Activated CD4-positive, alpha-beta T cell treated with anti-CD3 and anti-CD28 coated beads, Interleukin-2, amount 50 U/mL, for 16 hours (primary cell): Measurements from ENCODE around the gene SH3PXD2A.

ENCODE experiments used
- DNase-seq: peaks from one replicate; pipeline ENCODE4 v3.0.0-alpha.2; 2020

Gene SH3PXD2A

DNA sequence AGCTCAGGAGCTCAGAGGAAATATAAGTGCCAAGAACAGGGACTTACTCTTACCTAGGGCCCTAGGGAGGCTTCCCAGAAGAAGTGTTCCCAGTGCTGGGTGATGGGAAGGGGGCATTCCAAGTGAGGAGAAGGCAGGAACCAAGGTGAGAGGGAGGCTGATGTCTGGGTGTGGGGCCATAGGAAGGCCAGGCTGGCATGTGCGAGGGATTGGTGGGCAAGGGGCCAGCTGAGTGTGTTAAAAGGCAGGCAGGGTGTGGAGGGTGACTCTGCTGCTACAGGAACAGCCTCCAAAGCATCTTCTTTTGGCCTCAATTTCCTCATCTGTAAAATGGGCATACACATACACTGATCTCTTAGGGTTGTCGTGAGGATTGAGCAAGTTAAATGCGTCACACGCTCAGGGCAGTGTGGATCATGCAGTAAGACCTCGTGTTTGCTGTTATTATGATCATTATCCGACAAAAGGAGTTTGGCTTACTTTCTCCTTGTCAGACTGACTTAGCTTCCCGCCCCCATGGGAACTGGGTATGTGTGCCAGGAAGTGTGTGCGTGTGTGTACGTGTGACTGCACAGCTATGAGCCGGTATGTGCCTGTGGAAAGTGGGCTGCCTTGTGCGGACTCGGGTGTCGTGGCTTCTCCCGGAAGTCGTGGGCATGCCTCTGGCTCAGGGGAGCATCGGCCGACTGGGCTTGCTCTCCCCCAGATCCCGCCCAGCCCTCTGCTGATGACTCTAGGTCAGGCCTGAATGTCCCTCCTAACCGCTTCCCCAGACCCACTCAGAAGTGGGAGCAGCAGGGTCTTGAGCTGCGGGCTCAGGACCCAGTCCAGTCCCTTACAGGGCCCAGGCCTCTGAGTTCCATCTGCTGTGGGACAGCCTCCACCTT, 302.3 kb downstream of the SH3PXD2A start:
- DNase-seq, result no peak

- no peak for DNase-seq
These were observed 303.5 kb downstream of the SH3PXD2A start for GRCh38 chr10:103551619-103552602.

- no peak for DNase-seq
These were observed 305.1 kb downstream of the SH3PXD2A start for GRCh38 chr10:103550229-103550628.

DNA sequence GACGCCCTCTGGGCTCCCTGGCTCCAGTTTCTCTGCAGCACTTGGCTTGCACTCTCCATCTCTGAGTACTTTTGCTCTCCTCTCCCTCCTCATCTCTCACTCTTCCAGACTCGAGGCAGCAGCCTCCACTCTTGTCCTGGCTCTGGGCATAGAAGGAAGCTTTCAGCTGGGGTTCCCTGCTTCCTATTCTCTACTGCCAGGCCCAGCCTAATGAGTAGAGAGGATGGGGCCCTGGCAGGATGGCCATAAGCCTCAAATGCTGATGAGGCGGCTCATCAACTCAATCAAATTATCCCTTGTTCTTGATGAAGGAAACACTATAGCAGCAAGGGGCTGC, 306.1 kb downstream of the SH3PXD2A start:
- DNase-seq, result no peak

GRCh38 chr10:103548581-103549348, 306.6 kb downstream of the SH3PXD2A start:
- DNase-seq, result no peak

DNA sequence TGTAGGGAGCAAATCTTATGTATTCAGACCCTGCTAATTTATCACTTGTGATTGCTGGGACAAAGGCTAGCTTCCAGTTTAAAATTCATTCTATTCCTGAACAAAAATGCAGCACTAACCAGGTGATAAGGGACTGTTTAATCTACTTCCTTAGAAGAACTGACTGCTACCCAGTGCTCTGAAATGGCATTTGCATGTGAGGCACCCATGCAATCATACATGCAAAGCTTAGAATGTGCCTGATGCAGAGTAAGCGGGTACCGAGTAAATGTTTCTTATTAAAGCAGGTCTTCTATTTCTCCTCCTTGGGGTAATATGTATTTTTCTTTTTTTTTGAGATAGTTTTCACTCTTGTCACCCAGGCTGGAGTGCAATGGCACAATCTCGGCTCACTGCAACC, 307.4 kb downstream of the SH3PXD2A start:
- DNase-seq, result no peak

- DNase-seq, result no peak
These were observed 307.9 kb downstream of the SH3PXD2A start for GRCh38 chr10:103547391-103547946.

- DNase-seq, result no peak
These were observed 309.0 kb downstream of the SH3PXD2A start for GRCh38 chr10:103546401-103546800.

GRCh38 chr10:103545771-103546281, 309.6 kb downstream of the SH3PXD2A start:
- DNase-seq, result no peak

DNA sequence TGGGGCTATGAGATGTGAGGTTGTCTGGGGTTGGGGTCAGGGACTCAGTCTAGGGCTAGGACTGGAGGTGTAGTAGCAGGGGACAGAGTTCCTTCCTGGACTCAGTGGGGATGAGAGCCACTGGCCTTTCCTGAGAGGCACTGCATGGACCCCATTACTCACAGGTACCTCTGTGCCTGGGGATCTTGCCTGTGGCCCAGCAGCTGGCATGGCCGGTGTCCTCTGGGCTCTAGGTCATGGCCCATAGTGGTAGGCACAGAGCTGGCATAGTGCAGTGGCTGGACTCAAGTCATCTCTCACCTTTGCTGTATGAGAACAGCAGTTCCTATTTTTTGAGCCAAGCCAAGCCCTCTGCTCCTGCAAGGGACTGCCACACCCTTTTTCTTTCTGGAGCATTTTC, 310.0 kb downstream of the SH3PXD2A start:
- no peak for DNase-seq

DNA sequence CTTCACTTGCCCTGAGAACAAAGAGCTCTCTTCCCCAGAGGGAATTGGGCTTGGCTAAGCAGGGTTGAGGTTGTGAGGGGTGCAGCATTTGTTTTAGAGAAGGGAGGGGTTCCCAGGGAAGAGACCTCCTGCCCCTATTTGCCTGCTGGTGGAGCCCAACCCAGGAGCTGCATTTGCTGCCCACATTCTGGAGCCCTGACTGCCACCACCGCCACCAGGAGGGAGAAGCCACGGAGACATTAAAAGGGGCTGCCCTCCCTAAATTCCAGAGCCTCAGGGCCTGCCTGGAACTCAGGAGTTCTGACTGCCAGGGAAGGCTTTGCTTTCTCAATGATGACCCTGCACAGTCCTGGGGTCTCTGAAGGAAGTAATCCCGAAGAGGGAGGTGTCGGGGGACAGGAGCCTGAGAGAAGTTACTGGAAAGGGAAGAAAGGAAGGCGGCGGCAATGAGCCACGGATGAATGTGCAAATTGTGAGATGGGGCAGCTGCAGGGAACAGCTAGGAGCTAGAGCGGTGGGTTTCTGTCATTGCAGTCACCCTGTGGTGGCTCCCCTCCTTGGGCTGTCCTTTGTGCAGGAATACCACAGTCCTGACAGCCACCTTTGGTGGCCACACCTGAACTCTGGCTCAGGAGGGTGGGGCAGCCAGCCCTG, 310.6 kb downstream of the SH3PXD2A start:
- DNase-seq, result no peak
